OCI-LY1 (cell line): ENCODE results near the gene SPACA7.

Source experiments
- EZH2 ChIP-seq: fragments of 200-600 bp; sonication (generic), shearing (Covaris generic); IDR thresholded peaks from 2 replicates; pipeline ENCODE4 v1.8.0; 2017; ENCODE audit warnings: borderline replicate concordance, mixed run types, mild to moderate bottlenecking, antibody characterized with exemption, low read length, moderate library complexity, mixed read lengths
- TF ChIP-seq, protein P1 (sequence below): fragments of 200-600 bp; sonication (generic), shearing (Covaris generic); IDR thresholded peaks from 2 replicates; pipeline ENCODE4 v1.5.1; 2017; ENCODE audit warnings: mild to moderate bottlenecking, antibody characterized with exemption, low read length, moderate library complexity, mixed read lengths

DNA sequence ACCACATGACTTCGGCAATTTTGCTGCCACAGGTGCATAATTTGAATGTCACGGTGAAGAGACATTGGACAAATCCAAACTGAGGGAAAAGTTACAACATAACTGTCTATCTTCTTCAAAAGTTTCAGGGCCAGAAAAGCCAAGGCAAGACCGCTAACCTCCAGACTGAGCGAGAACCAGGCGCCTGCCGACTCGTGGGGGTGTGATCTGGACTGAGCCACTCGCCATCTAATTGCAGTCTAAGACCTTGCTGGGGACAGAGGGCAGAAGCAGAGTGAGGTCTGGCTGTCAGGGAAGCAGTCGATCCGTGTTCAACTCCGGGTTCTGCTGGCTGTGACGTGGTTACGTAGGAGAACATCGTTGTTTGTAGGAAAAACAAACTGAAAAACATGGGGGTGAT, 88.6 kb downstream of the SPACA7 start:
- TF ChIP-seq, protein P1, sequence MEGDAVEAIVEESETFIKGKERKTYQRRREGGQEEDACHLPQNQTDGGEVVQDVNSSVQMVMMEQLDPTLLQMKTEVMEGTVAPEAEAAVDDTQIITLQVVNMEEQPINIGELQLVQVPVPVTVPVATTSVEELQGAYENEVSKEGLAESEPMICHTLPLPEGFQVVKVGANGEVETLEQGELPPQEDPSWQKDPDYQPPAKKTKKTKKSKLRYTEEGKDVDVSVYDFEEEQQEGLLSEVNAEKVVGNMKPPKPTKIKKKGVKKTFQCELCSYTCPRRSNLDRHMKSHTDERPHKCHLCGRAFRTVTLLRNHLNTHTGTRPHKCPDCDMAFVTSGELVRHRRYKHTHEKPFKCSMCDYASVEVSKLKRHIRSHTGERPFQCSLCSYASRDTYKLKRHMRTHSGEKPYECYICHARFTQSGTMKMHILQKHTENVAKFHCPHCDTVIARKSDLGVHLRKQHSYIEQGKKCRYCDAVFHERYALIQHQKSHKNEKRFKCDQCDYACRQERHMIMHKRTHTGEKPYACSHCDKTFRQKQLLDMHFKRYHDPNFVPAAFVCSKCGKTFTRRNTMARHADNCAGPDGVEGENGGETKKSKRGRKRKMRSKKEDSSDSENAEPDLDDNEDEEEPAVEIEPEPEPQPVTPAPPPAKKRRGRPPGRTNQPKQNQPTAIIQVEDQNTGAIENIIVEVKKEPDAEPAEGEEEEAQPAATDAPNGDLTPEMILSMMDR: no peak
- TF ChIP-seq EZH2: no peak
